T-helper 1 cell treated with Interleukin-12 subunit alpha and Interleukin-12 subunit beta and Interleukin-4 antibody, amounts not matched to agents 30 μg/mL and 1 μg/mL, for 36 hours (primary cell): ENCODE data around the gene NFYA.

ENCODE experiments used
- H3K27ac Mint-ChIP-seq: one replicate; pipeline ENCODE4 v1.8.0; 2021; ENCODE audit warnings: mild to moderate bottlenecking, mixed read lengths
- H3K27me3 Mint-ChIP-seq: one replicate; pipeline ENCODE4 v1.8.0; 2021; ENCODE audit warnings: low read depth, mixed read lengths
- H3K36me3 Mint-ChIP-seq: one replicate; pipeline ENCODE4 v1.8.0; 2021; ENCODE audit warnings: low read depth, mixed read lengths
- H3K4me1 Mint-ChIP-seq: one replicate; pipeline ENCODE4 v1.8.0; 2021; ENCODE audit warnings: low read depth, mixed read lengths
- H3K4me3 Mint-ChIP-seq: one replicate; pipeline ENCODE4 v1.8.0; 2021; ENCODE audit warnings: mild to moderate bottlenecking, moderate library complexity, mixed read lengths
- H3K9me3 Mint-ChIP-seq: one replicate; pipeline ENCODE4 v1.8.0; 2021; ENCODE audit warnings: mixed read lengths

The NFYA gene

GRCh38 chr6:41055149-41055548 lies 17.6 kb upstream of the NFYA start:
- no peak overlapping the region for H3K4me3 Mint-ChIP-seq
- peaks cover 11% of the 10 kb centered on the region for H3K4me1 Mint-ChIP-seq
- no peaks in the 10 kb centered on the region for H3K27me3 Mint-ChIP-seq
- peaks cover 10% of the 10 kb centered on the region for H3K36me3 Mint-ChIP-seq
- no peak overlapping the region for H3K27ac Mint-ChIP-seq
- no peaks in the 10 kb centered on the region for H3K9me3 Mint-ChIP-seq

GRCh38 chr6:41056768-41057490 lies 15.8 kb upstream of the NFYA start:
- no peak overlapping the region for H3K27ac Mint-ChIP-seq
- no peaks in the 10 kb centered on the region for H3K27me3 Mint-ChIP-seq
- no peaks in the 10 kb centered on the region for H3K9me3 Mint-ChIP-seq
- peaks cover 6% of the 10 kb centered on the region for H3K36me3 Mint-ChIP-seq
- no peak overlapping the region for H3K4me3 Mint-ChIP-seq
- H3K4me1 Mint-ChIP-seq, result peaks cover 8% of the 10 kb centered on the region

GRCh38 chr6:41058783-41059181 lies 14.0 kb upstream of the NFYA start:
- Mint-ChIP-seq H3K9me3 (no peaks in the 10 kb centered on the region), H3K36me3 (peaks cover 10% of the 10 kb centered on the region), H3K27ac (no peak overlapping the region)

GRCh38 chr6:41059556-41059955 lies 13.2 kb upstream of the NFYA start:
- H3K9me3 Mint-ChIP-seq, result no peaks in the 10 kb centered on the region
- no peak overlapping the region for H3K4me3 Mint-ChIP-seq
- no peaks in the 10 kb centered on the region for H3K4me1 Mint-ChIP-seq
- peaks cover 11% of the 10 kb centered on the region for H3K36me3 Mint-ChIP-seq
- H3K27ac Mint-ChIP-seq, result no peak overlapping the region
- no peaks in the 10 kb centered on the region for H3K27me3 Mint-ChIP-seq

More at GRCh38 chr6:41058783-41059181, 14.0 kb upstream of the NFYA start:
- Mint-ChIP-seq H3K4me1 (no peaks in the 10 kb centered on the region), H3K27me3 (no peaks in the 10 kb centered on the region), H3K4me3 (no peak overlapping the region)

GRCh38 chr6:41061196-41061726 lies 11.5 kb upstream of the NFYA start:
- no peaks in the 10 kb centered on the region for H3K27me3 Mint-ChIP-seq
- no peaks in the 10 kb centered on the region for H3K9me3 Mint-ChIP-seq
- peaks cover 2% of the 10 kb centered on the region for H3K4me1 Mint-ChIP-seq
- H3K36me3 Mint-ChIP-seq, result peaks cover 17% of the 10 kb centered on the region
- no peak overlapping the region for H3K27ac Mint-ChIP-seq
- H3K4me3 Mint-ChIP-seq, result no peak overlapping the region

GRCh38 chr6:41062056-41062455 lies 10.7 kb upstream of the NFYA start:
- Mint-ChIP-seq H3K36me3 (peaks cover 23% of the 10 kb centered on the region), H3K4me3 (no peak overlapping the region), H3K4me1 (peaks cover 8% of the 10 kb centered on the region), H3K9me3 (no peaks in the 10 kb centered on the region), H3K27ac (no peak overlapping the region), H3K27me3 (no peaks in the 10 kb centered on the region)

GRCh38 chr6:41063884-41064285 lies 8.9 kb upstream of the NFYA start:
- H3K36me3 Mint-ChIP-seq, result peaks cover 33% of the 10 kb centered on the region
- H3K27me3 Mint-ChIP-seq, result no peaks in the 10 kb centered on the region
- no peak overlapping the region for H3K4me3 Mint-ChIP-seq
- no peak overlapping the region for H3K27ac Mint-ChIP-seq
- no peaks in the 10 kb centered on the region for H3K9me3 Mint-ChIP-seq
- peaks cover 16% of the 10 kb centered on the region for H3K4me1 Mint-ChIP-seq

GRCh38 chr6:41064841-41065240 lies 7.9 kb upstream of the NFYA start:
- no peak overlapping the region for H3K27ac Mint-ChIP-seq
- H3K4me3 Mint-ChIP-seq, result no peak overlapping the region
- H3K9me3 Mint-ChIP-seq, result no peaks in the 10 kb centered on the region
- peaks cover 22% of the 10 kb centered on the region for H3K4me1 Mint-ChIP-seq
- no peaks in the 10 kb centered on the region for H3K27me3 Mint-ChIP-seq
- H3K36me3 Mint-ChIP-seq, result peaks cover 41% of the 10 kb centered on the region

GRCh38 chr6:41065550-41066026 lies 7.2 kb upstream of the NFYA start:
- H3K27ac Mint-ChIP-seq, result no peak overlapping the region
- peaks cover 29% of the 10 kb centered on the region for H3K4me1 Mint-ChIP-seq
- no peaks in the 10 kb centered on the region for H3K27me3 Mint-ChIP-seq
- peaks cover 43% of the 10 kb centered on the region for H3K36me3 Mint-ChIP-seq
- no peak overlapping the region for H3K4me3 Mint-ChIP-seq
- no peaks in the 10 kb centered on the region for H3K9me3 Mint-ChIP-seq

- Mint-ChIP-seq H3K4me3 (no peak overlapping the region), H3K9me3 (no peaks in the 10 kb centered on the region), H3K27me3 (no peaks in the 10 kb centered on the region), H3K4me1 (peaks cover 35% of the 10 kb centered on the region), H3K27ac (no peak overlapping the region), H3K36me3 (peaks cover 47% of the 10 kb centered on the region)
These were observed 5.9 kb upstream of the NFYA start for GRCh38 chr6:41066867-41067304.

- Mint-ChIP-seq H3K9me3 (no peaks in the 10 kb centered on the region), H3K27ac (peak overlapping the region; percentile 99), H3K4me1 (peaks cover 55% of the 10 kb centered on the region), H3K4me3 (peak overlapping the region; percentile 94), H3K36me3 (peaks cover 46% of the 10 kb centered on the region), H3K27me3 (no peaks in the 10 kb centered on the region)
These were observed 1.3 kb upstream of the NFYA start for GRCh38 chr6:41071501-41071922.

- Mint-ChIP-seq H3K27me3 (no peaks in the 10 kb centered on the region), H3K27ac (peak within 1 kb of the TSS; percentile 99), H3K4me1 (peaks cover 52% of the 10 kb centered on the region), H3K4me3 (peak within 1 kb of the TSS; percentile 94), H3K36me3 (peaks cover 39% of the 10 kb centered on the region), H3K9me3 (no peaks in the 10 kb centered on the region)
These were observed 595 bp upstream of the NFYA start, which contains the start of gene OARD1 for GRCh38 chr6:41071923-41072835. TSS of gene OARD1 (minus strand) at chr6:41072356. CDS start at chr6:41071634, 722 bp downstream.

- Mint-ChIP-seq H3K36me3 (peaks cover 32% of the 10 kb centered on the region), H3K4me3 (peak overlapping the region; percentile 94), H3K27ac (peak overlapping the region; percentile 97), H3K9me3 (no peaks in the 10 kb centered on the region), H3K4me1 (peaks cover 47% of the 10 kb centered on the region), H3K27me3 (no peaks in the 10 kb centered on the region)
These were observed 611 bp downstream of the NFYA start for GRCh38 chr6:41073203-41073967.
